Neural crest cell (in vitro differentiated cells): ENCODE results near the gene MAPKAPK5. TPM values are rescaled to one million over a fixed set of nuclear protein-coding genes. Genes with fewer than 3 reads are reported as not detected.

Experiments used
- DNase-seq: peaks from one replicate; pipeline ENCODE4 v3.0.0; 2021; ENCODE audit warnings: low read depth, mixed read lengths, low spot score
- H3K27ac Mint-ChIP-seq: one replicate; pipeline ENCODE4 v1.8.0; 2021; ENCODE audit warnings: mild to moderate bottlenecking, mixed read lengths; ENCODE audit not compliant: unreplicated experiment
- H3K27me3 Mint-ChIP-seq: 2 replicates; pipeline ENCODE4 v1.8.0; 2021; ENCODE audit warnings: low read depth, mild to moderate bottlenecking, mixed read lengths
- H3K36me3 Mint-ChIP-seq: 2 replicates; pipeline ENCODE4 v1.8.0; 2021; ENCODE audit warnings: low read depth, mild to moderate bottlenecking, mixed read lengths
- H3K4me1 Mint-ChIP-seq: 2 replicates; pipeline ENCODE4 v1.8.0; 2021; ENCODE audit warnings: mixed read lengths
- H3K4me3 Mint-ChIP-seq: one replicate; pipeline ENCODE4 v1.8.0; 2021; ENCODE audit warnings: mild to moderate bottlenecking, mixed read lengths
- H3K9me3 Mint-ChIP-seq: 2 replicates; pipeline ENCODE4 v1.8.0; 2021; ENCODE audit warnings: mixed read lengths
- CTCF ChIP-seq: fragments of 200-600 bp; sonication (generic); conservative IDR thresholded peaks from 2 replicates; pipeline ENCODE4 v1.5.0; 2021; ENCODE audit warnings: antibody characterized with exemption, mild to moderate bottlenecking
- total RNA-seq: library from RNA; stranded (reverse); gene quantifications from 2 replicates; pipeline ENCODE4 v1.2.1, GENCODE V29; 2021

Gene MAPKAPK5
- total RNA-seq, 1 donor from 2014 or later: 83.1 TPM

- Mint-ChIP-seq H3K36me3 (peaks cover 27% of the 10 kb centered on the region), H3K4me1 (peaks cover 17% of the 10 kb centered on the region), H3K9me3 (no peaks in the 10 kb centered on the region), H3K27ac (no peak overlapping the region), H3K27me3 (no peaks in the 10 kb centered on the region), H3K4me3 (no peak overlapping the region)
- no peak for TF ChIP-seq CTCF
- DNase-seq: no peak
Observed at GRCh38 chr12:111868676-111869588, 26.9 kb downstream of the MAPKAPK5 start.

GRCh38 chr12:111869671-111870070 lies 27.6 kb downstream of the MAPKAPK5 start:
- H3K9me3 Mint-ChIP-seq: no peaks in the 10 kb centered on the region
- H3K27ac Mint-ChIP-seq: no peak overlapping the region
- H3K36me3 Mint-ChIP-seq: peaks cover 27% of the 10 kb centered on the region
- peaks cover 17% of the 10 kb centered on the region for H3K4me1 Mint-ChIP-seq
- H3K27me3 Mint-ChIP-seq: no peaks in the 10 kb centered on the region
- no peak for TF ChIP-seq CTCF
- no peak overlapping the region for H3K4me3 Mint-ChIP-seq
- DNase-seq: no peak

- no peak for TF ChIP-seq CTCF
- Mint-ChIP-seq H3K36me3 (peaks cover 27% of the 10 kb centered on the region), H3K4me1 (peaks cover 17% of the 10 kb centered on the region), H3K27ac (no peak overlapping the region), H3K9me3 (no peaks in the 10 kb centered on the region), H3K27me3 (no peaks in the 10 kb centered on the region), H3K4me3 (no peak overlapping the region)
- DNase-seq: no peak
Observed at GRCh38 chr12:111870216-111870615, 28.2 kb downstream of the MAPKAPK5 start.

GRCh38 chr12:111870706-111871105 lies 28.7 kb downstream of the MAPKAPK5 start:
- H3K27me3 Mint-ChIP-seq: no peaks in the 10 kb centered on the region
- no peak overlapping the region for H3K27ac Mint-ChIP-seq
- no peak overlapping the region for H3K4me3 Mint-ChIP-seq
- no peak for DNase-seq
- H3K36me3 Mint-ChIP-seq: peaks cover 27% of the 10 kb centered on the region
- H3K9me3 Mint-ChIP-seq: no peaks in the 10 kb centered on the region
- TF ChIP-seq CTCF: no peak
- peaks cover 17% of the 10 kb centered on the region for H3K4me1 Mint-ChIP-seq

- H3K36me3 Mint-ChIP-seq: peaks cover 24% of the 10 kb centered on the region
- H3K4me1 Mint-ChIP-seq: peaks cover 10% of the 10 kb centered on the region
- DNase-seq: no peak
- no peaks in the 10 kb centered on the region for H3K9me3 Mint-ChIP-seq
- no peak for TF ChIP-seq CTCF
- H3K27ac Mint-ChIP-seq: no peak overlapping the region
- H3K4me3 Mint-ChIP-seq: no peak overlapping the region
- H3K27me3 Mint-ChIP-seq: no peaks in the 10 kb centered on the region
Observed at GRCh38 chr12:111873113-111873512, 31.1 kb downstream of the MAPKAPK5 start.
